Epithelial cell of esophagus (primary cell): ENCODE measurements around the gene SPSB3.

ENCODE experiments used
- DNase-seq: peaks from one replicate; pipeline ENCODE4 v3.0.0; 2010; ENCODE audit warnings: low read depth
- H3K4me3 ChIP-seq: 2 replicates; pipeline ENCODE4 v1.5.1; 2011; ENCODE audit warnings: mild to moderate bottlenecking, low read length, control low read depth
- TF ChIP-seq, protein P1 (sequence below): IDR thresholded peaks from 2 replicates; pipeline ENCODE4 v1.5.1; 2011; ENCODE audit warnings: low read depth, mild to moderate bottlenecking, low read length, control low read depth, inconsistent platforms; ENCODE audit not compliant: insufficient read depth; ENCODE audit errors: missing control alignments

The SPSB3 gene

DNA sequence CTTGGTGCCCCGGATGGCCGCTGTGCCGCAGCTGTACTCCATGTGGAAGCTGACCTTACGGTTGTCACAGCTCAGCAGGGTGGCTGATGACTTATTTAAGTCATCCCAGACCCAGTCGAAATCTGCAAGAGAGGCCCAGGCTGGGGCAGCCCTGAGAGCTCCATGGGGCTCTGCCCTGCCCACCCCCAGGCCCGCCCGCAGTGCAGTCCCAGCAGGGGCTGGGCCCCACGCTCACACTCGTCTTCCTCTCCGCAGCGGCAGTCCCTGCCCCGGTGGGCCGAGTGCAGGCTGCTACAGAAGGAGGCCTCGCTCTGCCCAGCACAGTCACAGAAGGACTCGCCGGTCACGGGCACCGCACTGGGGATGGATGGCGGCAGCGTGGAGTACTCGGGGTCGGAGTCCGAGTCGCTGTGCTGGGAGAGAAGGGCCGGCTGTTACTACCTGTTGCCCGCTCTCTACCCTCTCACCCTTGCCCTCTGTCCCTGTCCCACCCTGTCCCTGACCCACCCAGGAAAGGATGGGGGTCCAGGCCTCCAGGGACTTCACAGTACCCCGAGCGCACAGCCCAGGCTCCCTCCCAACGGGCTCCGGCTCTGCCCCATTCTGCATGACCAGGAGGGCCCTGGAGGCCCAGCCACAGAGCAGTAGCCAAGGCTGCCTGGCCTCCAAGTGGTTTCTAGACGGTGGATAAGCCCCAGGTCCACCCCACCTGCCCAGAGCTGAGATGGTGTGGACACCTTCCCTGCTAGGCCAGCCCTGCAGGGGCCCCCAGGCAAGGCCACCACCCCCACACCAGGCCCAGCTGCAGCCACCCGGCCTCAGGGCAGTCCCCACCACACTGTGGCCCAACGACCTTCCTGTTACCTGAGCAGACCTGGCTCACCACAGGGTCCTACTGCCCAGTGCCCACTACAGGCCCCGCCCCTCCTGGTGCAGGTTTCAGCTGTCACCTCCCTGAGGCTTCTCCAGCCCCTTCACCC is 3.9 kb downstream of the SPSB3 start:
- TF ChIP-seq, protein P1, sequence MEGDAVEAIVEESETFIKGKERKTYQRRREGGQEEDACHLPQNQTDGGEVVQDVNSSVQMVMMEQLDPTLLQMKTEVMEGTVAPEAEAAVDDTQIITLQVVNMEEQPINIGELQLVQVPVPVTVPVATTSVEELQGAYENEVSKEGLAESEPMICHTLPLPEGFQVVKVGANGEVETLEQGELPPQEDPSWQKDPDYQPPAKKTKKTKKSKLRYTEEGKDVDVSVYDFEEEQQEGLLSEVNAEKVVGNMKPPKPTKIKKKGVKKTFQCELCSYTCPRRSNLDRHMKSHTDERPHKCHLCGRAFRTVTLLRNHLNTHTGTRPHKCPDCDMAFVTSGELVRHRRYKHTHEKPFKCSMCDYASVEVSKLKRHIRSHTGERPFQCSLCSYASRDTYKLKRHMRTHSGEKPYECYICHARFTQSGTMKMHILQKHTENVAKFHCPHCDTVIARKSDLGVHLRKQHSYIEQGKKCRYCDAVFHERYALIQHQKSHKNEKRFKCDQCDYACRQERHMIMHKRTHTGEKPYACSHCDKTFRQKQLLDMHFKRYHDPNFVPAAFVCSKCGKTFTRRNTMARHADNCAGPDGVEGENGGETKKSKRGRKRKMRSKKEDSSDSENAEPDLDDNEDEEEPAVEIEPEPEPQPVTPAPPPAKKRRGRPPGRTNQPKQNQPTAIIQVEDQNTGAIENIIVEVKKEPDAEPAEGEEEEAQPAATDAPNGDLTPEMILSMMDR: no peak
- no peak overlapping the region for H3K4me3 ChIP-seq
- DNase-seq: no peak

DNA sequence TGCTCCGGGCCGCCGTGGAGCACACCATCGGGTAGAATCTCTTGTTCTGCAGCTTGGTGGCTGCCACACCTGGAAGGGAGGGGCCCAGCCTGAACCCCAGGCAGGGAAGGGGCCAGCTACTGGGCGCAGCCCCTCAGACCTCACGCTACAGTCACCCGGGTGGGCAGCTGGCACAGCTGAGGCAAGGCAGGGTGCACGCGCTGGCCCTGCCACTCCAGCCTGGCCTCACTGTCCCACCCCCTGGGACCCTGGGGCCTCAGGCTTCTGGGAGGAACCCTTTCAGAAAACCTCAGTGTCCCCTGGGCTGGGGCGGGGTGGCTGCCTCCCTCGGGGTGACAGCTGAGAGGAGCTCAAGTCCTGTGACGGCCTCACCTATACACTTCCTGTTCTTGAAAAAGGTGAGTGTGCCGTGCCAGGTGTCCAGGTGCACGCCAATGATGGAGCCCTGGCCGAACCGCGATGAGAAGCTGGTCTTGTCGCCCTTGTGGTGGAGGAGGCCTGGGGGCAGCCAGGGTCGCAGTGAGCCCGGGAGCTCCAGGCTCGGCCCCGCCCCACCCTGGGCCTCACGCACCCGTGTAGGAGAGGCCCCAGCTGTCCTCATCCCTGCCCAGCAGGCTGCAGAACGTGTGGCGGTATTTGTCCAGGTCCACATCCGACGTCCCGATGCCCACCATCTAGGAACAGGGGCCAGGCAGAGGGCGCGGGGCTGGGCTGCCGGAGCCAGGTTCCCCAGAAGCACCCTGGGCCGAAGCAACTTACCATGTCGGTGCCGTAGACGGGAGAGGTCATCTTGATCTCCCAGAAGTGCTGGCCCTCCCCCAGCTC is 4.8 kb downstream of the SPSB3 start:
- DNase-seq: no peak
- H3K4me3 ChIP-seq: no peak overlapping the region
- TF ChIP-seq, protein P1: no peak

DNA sequence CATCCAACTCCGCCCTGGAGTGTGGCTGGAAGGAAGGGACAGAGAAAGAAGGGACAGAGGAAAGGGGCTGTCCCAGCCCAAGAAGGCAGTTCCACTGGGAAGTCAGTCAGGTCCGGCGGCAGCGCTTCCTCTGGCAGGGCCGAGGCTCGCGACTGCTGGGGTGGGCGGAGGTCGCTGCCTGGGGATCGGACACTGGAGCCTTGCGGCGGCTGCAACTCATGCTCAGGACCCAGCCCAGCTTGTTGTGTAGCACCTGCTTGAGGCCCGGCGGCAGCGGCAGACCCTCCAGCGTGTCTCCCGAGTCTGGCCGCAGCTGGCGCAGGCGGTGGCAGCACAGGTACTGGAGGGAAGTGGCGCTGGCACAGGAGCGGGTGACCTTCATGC is 5.4 kb downstream of the SPSB3 start:
- no peak overlapping the region for H3K4me3 ChIP-seq
- DNase-seq: no peak
- TF ChIP-seq, protein P1: no peak

DNA sequence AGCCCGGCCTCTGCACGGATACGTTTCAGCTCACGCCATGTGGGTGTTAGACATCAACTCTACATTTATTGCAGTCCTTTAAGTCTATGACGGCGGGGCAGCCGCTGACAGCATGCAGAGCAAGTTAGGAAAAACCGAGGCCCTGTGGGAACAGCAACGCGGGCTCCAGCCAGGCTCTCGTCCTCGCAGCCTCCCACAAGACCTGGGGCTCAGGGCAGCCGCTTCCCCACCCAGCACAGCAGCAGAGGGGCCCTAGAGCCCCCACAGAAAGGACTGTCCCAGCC is 5.8 kb downstream of the SPSB3 start:
- DNase-seq: no peak
- H3K4me3 ChIP-seq: no peak overlapping the region
- TF ChIP-seq, protein P1: no peak

DNA sequence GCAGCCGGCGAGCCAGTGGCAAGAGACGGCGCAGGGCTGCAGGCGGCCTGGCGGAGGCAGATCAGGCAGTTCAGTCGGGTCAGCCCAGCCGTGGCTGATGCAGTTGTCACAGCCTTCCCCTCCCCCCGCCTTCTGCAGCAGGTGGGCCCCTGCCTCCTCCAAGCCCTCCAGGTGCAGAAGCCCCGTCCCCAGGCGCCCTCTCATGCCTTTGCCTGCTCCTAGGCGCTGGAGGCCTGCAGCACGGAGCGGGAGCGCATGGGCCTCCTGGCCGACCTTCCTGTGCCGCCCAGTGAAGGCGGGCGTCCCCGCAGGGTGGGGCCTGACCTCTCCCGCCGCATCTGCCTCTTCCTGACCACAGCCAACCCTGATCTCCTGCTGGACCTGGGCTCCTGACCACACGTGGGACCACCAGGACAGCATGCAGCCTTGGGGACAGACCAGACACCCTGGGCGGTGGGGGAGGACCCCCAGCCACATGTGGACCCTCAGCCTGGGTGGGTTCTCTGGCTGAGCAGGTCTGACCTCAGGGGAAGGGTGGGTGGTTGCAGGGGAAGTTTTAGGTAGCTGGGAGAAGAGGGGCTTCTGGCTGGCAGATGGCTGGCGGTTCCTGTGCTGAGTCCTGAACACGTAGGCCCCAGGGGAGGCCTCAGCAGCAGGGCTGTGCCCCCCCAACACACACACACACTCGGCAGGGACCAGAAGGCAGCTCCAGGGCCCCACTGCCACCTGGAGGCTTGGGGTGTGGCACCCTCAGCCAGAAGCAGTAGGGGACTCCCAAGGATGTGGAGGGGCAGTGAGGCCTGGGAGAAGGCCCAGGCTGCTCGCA is 6.3 kb downstream of the SPSB3 start:
- DNase-seq: no peak
- H3K4me3 ChIP-seq: no peak overlapping the region
- TF ChIP-seq, protein P1: no peak

DNA sequence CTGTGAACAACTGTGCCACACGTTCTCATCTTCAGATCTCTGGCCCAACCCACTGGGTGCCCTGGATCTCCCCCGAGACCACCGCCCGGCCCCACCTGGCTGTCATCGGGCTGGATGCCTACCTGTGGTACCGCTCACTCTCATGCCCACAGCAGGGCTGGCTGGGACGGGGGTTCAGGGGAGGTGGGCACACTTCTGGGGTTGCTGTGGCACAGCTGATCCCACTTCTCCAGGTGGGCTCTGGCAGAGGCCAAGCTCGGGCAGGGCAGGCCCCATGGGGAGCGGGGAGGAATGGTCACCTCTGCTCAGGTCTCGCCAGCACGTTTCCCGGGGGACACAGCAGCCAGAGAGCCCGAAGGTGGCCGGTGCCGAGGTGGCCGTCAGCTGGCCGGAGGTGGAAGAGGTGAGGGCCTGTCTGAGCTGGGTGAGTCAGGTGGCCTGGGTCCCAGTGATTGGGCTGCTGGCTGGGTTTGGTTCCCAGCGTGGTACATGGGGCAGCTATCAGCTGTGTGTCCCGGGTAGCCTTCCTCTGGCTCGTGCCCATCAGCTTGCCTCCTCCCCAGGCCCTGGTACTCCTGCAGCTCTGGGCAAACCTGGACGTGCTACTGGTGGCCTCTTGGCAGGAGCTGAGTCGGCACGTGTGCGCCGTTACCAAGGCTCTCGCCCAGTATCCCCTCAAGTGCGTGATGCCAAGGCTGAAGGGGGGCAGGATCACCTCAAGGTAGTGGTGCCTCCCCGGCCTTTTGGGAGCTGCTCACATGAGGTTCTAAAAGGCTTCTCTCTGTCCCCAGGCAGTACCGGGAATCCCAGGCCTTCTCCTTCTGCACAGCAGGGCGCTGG is 7.1 kb downstream of the SPSB3 start:
- H3K4me3 ChIP-seq: no peak overlapping the region
- TF ChIP-seq, protein P1: no peak
- no peak for DNase-seq
